ENCODE results near the gene HEATR5A. TPM values are rescaled to one million over a fixed set of nuclear protein-coding genes. Genes with fewer than 3 reads are reported as not detected.

HEATR5A gene
- total and polyA plus RNA-seq, 2 of the 13 experiments (the other 11 are each of a cell fraction or from before 2014, with no cell fraction given): 36.4 to 105 TPM

DNA sequence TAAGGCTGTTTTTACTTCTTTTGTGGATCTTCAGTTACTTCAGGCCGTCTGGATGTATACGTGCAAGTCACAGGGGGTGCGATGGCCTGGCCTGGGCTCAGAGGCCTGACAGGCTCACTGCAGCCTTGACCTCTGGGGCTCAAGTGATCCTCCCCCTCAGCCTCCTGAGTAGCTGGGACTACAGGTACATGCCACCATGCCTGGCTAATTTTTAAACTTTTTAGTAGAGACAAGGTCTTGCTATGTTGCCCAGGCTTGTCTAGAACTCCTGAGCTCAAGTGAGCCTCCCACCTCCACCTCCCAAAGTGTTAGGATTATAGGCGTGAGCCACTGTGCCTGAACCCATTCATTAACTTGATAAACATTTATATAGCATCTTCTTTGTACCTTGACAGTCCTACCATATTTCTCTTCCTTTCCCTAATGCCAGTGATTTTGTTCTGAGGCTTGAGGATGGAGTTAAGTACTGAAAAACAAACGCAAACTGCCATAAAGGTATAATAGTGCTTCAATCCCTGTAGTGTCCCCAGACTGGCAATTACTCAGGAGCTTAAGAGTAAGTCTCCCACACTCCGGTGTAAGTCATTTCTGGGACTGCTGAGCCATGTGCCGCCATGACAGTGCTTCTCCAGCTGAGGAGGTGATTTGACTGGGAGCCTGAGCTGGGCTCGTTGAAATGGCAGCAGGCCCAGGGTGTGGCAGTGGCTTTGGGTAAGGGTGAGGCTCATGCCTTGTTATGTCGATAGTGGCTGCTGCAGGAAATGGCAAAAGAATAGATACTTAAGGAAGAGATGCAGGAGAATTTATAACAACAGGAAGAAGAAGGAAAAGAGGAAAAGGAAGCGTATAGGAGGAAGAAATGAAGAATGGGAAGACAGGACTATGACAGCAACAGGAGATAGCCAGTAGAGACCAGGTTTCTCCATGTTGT, 169.1 kb downstream of the HEATR5A start (continued):
- TF ChIP-seq, protein P1, sequence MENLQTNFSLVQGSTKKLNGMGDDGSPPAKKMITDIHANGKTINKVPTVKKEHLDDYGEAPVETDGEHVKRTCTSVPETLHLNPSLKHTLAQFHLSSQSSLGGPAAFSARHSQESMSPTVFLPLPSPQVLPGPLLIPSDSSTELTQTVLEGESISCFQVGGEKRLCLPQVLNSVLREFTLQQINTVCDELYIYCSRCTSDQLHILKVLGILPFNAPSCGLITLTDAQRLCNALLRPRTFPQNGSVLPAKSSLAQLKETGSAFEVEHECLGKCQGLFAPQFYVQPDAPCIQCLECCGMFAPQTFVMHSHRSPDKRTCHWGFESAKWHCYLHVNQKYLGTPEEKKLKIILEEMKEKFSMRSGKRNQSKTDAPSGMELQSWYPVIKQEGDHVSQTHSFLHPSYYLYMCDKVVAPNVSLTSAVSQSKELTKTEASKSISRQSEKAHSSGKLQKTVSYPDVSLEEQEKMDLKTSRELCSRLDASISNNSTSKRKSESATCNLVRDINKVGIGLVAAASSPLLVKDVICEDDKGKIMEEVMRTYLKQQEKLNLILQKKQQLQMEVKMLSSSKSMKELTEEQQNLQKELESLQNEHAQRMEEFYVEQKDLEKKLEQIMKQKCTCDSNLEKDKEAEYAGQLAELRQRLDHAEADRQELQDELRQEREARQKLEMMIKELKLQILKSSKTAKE (CRISPR knock-in tag; IDR thresholded peaks at IDR 0.05; ENCODE audit: borderline replicate concordance): 0 out of 2 replicates have a peak, but pooled peaks have one; percentile 30
- no peak for TF ChIP-seq LCORL (IDR thresholded peaks at IDR 0.05)
- TF ChIP-seq LCORL (CRISPR knock-in tag; IDR thresholded peaks at IDR 0.05): no peak
- no peak for TF ChIP-seq ASH2L (IDR thresholded peaks at IDR 0.05; ENCODE audit: insufficient read length, low read depth, low read length)
- TF ChIP-seq, protein P2, sequence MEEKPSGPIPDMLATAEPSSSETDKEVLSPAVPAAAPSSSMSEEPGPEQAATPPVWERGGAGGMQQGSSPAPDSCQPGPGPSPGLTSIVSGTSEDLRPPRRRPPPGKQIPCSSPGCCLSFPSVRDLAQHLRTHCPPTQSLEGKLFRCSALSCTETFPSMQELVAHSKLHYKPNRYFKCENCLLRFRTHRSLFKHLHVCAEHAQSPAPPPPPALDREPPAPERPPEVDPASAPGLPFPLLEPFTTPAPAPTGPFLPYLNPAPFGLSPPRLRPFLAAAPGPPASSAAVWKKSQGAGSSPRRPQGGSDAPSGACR (CRISPR knock-in tag; IDR thresholded peaks at IDR 0.05): peak; percentile 15
- no peak for TF ChIP-seq AHDC1 (CRISPR knock-in tag; IDR thresholded peaks at IDR 0.05; ENCODE audit: borderline replicate concordance)
- peak; percentile 62; the same call in 1 of the 2 replicates for TF ChIP-seq PITX1 (CRISPR knock-in tag; IDR thresholded peaks at IDR 0.05)
- TF ChIP-seq KDM1A (CRISPR knock-in tag; IDR thresholded peaks at IDR 0.05): peak; percentile 66; the same call in 1 of the 2 replicates
- peak; percentile 54; the same call in 1 of the 2 replicates for TF ChIP-seq KDM6A (CRISPR knock-in tag; IDR thresholded peaks at IDR 0.05; ENCODE audit: low read depth)
- 0 out of 2 replicates have a peak, but pooled peaks have one; percentile 55 for TF ChIP-seq ZNF83 (CRISPR knock-in tag; IDR thresholded peaks at IDR 0.05; ENCODE audit: borderline replicate concordance)
- peak; percentile 75; the same call in 1 of the 2 replicates for TF ChIP-seq GZF1 (CRISPR knock-in tag; IDR thresholded peaks at IDR 0.05)
- no peak for TF ChIP-seq ZNF160 (CRISPR knock-in tag; IDR thresholded peaks at IDR 0.05)
- TF ChIP-seq NR2F6 (IDR thresholded peaks at IDR 0.05): peak; percentile 89
- peak; percentile 98 for TF ChIP-seq NR2F6 (CRISPR knock-in tag; IDR thresholded peaks at IDR 0.05)
